Measurements from ENCODE around the gene GRID1. TPM values are rescaled to one million over a fixed set of nuclear protein-coding genes. Genes with fewer than 3 reads are reported as not detected.

The GRID1 gene
- total RNA-seq, 2 donors from 2014 or later = 0.31 to 1.0 TPM

DNA sequence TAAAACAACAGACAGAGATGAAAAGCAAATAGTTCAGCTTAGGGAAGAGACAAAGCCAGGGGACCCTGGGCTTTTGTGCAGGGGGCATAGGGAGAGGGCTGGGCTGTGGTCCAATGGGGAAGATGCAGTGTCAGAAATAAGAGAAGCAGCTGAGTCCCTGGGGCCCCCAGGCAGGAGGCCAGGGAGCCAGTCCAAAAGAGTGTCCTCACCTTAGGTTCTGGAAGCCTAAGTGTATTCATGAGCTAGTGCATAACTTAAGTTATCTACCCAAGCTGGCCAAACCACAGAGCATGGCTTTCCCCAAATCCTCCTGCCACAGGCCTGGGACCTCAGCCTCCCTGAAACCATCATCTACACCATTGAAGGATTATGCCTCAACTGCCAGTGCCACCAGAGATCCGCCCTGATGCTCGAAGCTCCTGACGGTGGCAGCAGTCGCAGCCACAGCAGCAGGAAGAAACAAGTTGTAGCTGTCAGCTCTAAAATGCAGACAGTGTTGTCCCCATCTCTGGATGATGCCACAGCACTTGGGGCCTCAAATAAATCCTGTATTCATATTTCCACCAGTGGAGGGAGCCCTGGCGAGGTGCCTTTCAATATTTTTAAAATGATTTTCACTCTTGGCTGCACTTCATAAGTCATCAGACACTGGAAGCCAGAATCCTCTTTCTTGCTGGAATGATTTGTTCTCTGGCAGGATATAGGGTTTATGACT lies 574.6 kb downstream of the GRID1 start:
- intact Hi-C loops (cut with DNase I, micrococcal nuclease) = no loop called here
- no peak for DNase-seq

GRCh38 chr10:85789982-85790789 lies 576.4 kb downstream of the GRID1 start:
- intact Hi-C loops (cut with DNase I, micrococcal nuclease) = no loop called here
- no peak for ATAC-seq
- DNase-seq = no peak

More for the DNA sequence above, 574.6 kb downstream of the GRID1 start:
- ATAC-seq = no peak

- DNase-seq = no peak
Measured at GRCh38 chr10:85789125-85789524, 577.5 kb downstream of the GRID1 start.

GRCh38 chr10:85788570-85788969 lies 578.0 kb downstream of the GRID1 start:
- no peak for DNase-seq
- no peak for ATAC-seq

More at GRCh38 chr10:85789125-85789524, 577.5 kb downstream of the GRID1 start:
- ATAC-seq = no peak
- intact Hi-C loops (cut with DNase I, micrococcal nuclease) = no loop called here

GRCh38 chr10:85787881-85788280 lies 578.7 kb downstream of the GRID1 start:
- intact Hi-C loops (cut with DNase I, micrococcal nuclease) = no loop called here
- ATAC-seq (no peak), DNase-seq (no peak)

More at GRCh38 chr10:85788570-85788969, 578.0 kb downstream of the GRID1 start:
- intact Hi-C loops (cut with DNase I, micrococcal nuclease) = no loop called here

GRCh38 chr10:85787393-85787792 lies 579.2 kb downstream of the GRID1 start:
- intact Hi-C loops (cut with DNase I, micrococcal nuclease) = no loop called here
- no peak for ATAC-seq
- DNase-seq = no peak

DNA sequence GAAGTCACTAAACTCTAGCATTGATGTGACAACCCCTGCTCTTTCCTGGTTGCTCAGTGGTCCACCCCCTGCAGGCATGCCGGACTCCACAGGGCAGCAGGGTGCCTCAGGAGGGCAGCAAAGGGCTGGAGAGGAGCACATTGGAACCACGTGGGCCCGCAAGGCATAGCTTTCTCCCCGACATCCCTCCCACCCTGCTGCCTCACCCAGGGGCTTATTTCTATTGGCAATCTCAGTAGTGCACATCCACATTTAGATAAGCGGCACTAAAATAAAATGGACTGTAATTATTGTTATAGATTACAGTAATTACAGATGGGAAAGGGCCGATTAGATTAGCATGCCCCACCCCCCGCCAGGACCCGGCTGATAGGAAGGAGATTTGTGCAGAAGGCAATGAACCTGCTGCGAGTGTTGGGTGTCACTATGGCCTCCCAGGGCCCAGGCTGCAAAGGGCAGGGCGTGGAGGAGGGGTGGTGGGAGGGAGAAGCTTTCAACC lies 580.1 kb downstream of the GRID1 start:
- no peak for ATAC-seq
- no peak for DNase-seq
- intact Hi-C loops (cut with DNase I, micrococcal nuclease) = no loop called here

GRCh38 chr10:85784792-85785191 lies 581.8 kb downstream of the GRID1 start:
- DNase-seq (no peak), ATAC-seq (no peak)
- intact Hi-C loops (cut with DNase I, micrococcal nuclease) = no loop called here

- DNase-seq (no peak), ATAC-seq (no peak)
- intact Hi-C loops (cut with DNase I, micrococcal nuclease) = no loop called here
Measured at GRCh38 chr10:85781404-85781803, 585.2 kb downstream of the GRID1 start.

DNA sequence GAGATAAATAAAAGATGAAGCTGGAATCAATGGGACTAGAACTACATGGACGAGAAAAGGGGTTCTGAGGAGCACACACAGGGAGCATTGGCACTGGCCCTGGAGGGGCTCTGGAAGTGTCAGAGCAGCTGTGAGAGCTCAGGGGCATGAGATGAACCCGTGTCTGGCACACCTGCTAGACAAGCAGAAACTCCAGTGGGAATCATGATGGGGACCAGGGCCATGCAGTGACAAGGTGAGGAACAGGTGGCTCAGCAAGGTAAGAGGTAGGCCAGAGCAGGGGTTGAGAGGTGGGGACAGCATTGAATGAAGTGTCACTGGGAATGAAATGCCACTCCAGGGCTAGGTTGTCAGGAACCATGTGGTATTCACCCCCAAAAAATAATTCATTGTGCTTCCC lies 588.5 kb downstream of the GRID1 start:
- ATAC-seq (no peak), DNase-seq (no peak)
- intact Hi-C loops (cut with DNase I, micrococcal nuclease) = no loop called here

- ATAC-seq (no peak), DNase-seq (no peak)
- intact Hi-C loops (cut with DNase I, micrococcal nuclease) = no loop called here
Measured at GRCh38 chr10:85767891-85768290, 598.7 kb downstream of the GRID1 start.

- ATAC-seq = no peak
- DNase-seq = no peak
- intact Hi-C loops (cut with DNase I, micrococcal nuclease) = no loop called here
Measured at GRCh38 chr10:85764108-85764507, 602.5 kb downstream of the GRID1 start.

- intact Hi-C loops (cut with DNase I, micrococcal nuclease) = no loop called here
- ATAC-seq (no peak), DNase-seq (no peak)
Measured at GRCh38 chr10:85761906-85762445, 604.6 kb downstream of the GRID1 start.

DNA sequence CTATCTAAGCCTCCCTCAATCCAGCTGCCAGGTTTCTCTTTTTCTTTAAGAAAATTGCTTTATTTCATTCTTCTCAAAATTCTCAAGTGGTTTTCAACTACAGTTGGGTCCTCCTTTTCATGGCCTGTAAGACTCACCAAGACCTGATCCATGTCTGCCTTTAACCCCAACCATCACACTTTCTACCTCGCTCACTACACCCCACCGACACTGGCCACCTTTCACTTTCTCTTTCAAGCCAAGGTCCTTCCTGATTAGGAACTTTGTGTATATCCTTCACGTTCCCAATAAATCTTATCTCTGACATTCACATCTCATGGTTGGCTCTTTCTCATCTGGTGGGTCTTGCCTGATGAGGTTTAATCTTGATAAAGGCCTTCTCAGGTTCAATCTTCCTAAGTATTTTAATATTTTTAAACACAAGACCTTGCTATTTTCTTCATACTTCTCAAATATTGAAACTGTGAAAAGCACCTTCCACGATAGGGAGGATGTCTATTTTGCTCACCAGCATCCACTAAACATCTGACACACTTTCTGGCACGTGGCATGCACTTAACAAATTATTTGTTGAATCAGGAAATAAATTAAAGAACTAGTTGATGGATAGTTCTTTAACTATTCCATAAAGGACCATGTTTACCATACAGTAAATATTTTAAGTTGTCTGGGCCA lies 624.8 kb downstream of the GRID1 start:
- intact Hi-C loops (cut with DNase I, micrococcal nuclease) = no loop called here
- ATAC-seq = no peak
- no peak for DNase-seq

- intact Hi-C loops (cut with DNase I, micrococcal nuclease) = no loop called here
- DNase-seq (no peak), ATAC-seq (no peak)
Measured at GRCh38 chr10:85735997-85736396, 630.6 kb downstream of the GRID1 start.

DNA sequence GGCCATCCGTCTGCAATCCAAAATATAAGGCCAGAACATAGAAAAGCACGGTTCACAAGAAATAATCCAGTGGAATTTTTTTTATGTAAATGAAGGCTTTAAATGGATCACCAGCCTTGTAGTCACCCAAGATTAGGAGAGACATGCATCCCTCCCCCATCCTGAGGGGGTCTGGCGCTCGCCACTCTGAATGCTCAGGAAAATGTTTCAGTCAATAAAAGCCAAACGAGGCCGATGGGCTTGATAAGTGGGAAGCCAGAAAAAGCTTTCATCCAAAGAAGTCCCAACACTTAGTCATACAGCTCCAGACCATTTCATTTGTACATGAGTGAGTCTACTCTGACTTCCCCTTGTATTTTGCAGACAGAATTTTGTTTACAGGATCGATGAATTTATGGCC lies 631.8 kb downstream of the GRID1 start:
- ATAC-seq (no peak), DNase-seq (no peak)
- intact Hi-C loops (cut with DNase I, micrococcal nuclease) = no loop called here

DNA sequence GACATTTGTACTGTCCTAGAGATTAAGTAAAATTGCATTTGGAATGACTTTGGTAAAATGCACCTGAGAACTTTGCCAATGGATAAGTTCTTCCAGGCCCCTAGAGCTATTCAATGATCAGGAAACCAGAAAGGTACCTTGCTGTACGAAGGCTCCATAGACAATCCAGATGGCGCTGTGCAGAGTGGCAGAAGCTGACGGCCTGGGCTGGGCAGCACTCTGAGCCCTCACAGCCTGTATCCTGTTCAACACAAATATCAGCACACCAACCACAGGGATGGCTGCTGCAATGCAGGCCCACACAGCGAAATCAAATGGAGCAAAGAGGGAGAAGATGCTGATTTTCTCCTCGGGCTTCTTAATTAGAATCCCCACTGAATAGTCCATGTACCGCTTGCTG lies 642.4 kb downstream of the GRID1 start:
- ATAC-seq (no peak), DNase-seq (no peak)
- intact Hi-C loops (cut with DNase I, micrococcal nuclease) = no loop called here

- intact Hi-C loops (cut with DNase I, micrococcal nuclease) = no loop called here
- ATAC-seq = no peak
Measured at GRCh38 chr10:85720931-85721590, 645.5 kb downstream of the GRID1 start.

GRCh38 chr10:85719408-85719807 lies 647.2 kb downstream of the GRID1 start:
- intact Hi-C loops (cut with DNase I, micrococcal nuclease) = no loop called here
- ATAC-seq (no peak), DNase-seq (no peak)

More at GRCh38 chr10:85720931-85721590, 645.5 kb downstream of the GRID1 start:
- no peak for DNase-seq
